K562 (cell line): ENCODE data around the gene C1orf74. TPM values are rescaled to one million over a fixed set of nuclear protein-coding genes. Genes with fewer than 3 reads are reported as not detected.
A peak's percentile ranks its signal among the peaks of the same experiment; 100 is the strongest.

ENCODE experiments used
- FOXJ2 ChIP-seq: fragments of 200-800 bp; sonication (Bioruptor generic); IDR thresholded peaks from 2 replicates; pipeline ENCODE4 v1.6.1; 2016; ENCODE audit warnings: missing genetic modification characterization, missing compliant biosample characterization
- MXD1 ChIP-seq: fragments of 250-450 bp; sonication (Bioruptor Pico); IDR thresholded peaks from 2 replicates; pipeline ENCODE4 v1.8.0; 2021; ENCODE audit warnings: borderline replicate concordance, mild to moderate bottlenecking, moderate library complexity; ENCODE audit not compliant: poor library complexity, severe bottlenecking
- PML ChIP-seq: IDR thresholded peaks from 2 replicates; pipeline ENCODE4 v1.6.1; 2012; ENCODE audit warnings: low read length, inconsistent platforms
- RBM39 ChIP-seq: fragments of 200-400 bp; formaldehyde crosslinking; optimal IDR thresholded peaks from 2 replicates; pipeline ENCODE3; 2018; ENCODE audit warnings: low read depth, low read length
- SIN3A ChIP-seq, 2 experiments: fragments of 150-350 bp in 1 of 2; IDR thresholded peaks; 2 replicates each; pipeline ENCODE4 v1.6.1; 2011 to 2016; ENCODE audit warnings: borderline replicate concordance in 2 of 2, low read depth in 2 of 2, low read length in 2 of 2, mild to moderate bottlenecking in 2 of 2, moderate library complexity in 2 of 2; ENCODE audit not compliant: control insufficient read depth in 1 of 2
- TFAM ChIP-seq: fragments of 250-450 bp; sonication (Bioruptor Pico); conservative IDR thresholded peaks from 2 replicates; pipeline ENCODE4 v1.5.0; 2021; ENCODE audit warnings: mild to moderate bottlenecking, moderate library complexity
- TRIM28 ChIP-seq: fragments of 450-650 bp; IDR thresholded peaks from 2 replicates; pipeline ENCODE4 v1.6.1; 2017
- WHSC1 ChIP-seq: IDR thresholded peaks from one replicate; pipeline ENCODE4 v1.6.1; 2012; ENCODE audit warnings: low read length, control low read depth, inconsistent platforms
- YY1 ChIP-seq, 3 experiments: IDR thresholded peaks; 2 replicates each; pipeline ENCODE4 v1.6.1; 2011; ENCODE audit warnings: low read length in 2 of 3, mild to moderate bottlenecking in 2 of 3, moderate library complexity in 2 of 3, borderline replicate concordance in 1 of 3, control low read depth in 1 of 3, low read depth in 1 of 3; ENCODE audit not compliant: insufficient read depth in 3 of 3, insufficient replicate concordance in 2 of 3, control insufficient read depth in 1 of 3, insufficient read length in 1 of 3; ENCODE audit errors: extremely low read depth in 1 of 3
- ZNF12 ChIP-seq: sonication (generic); formaldehyde crosslinking; IDR thresholded peaks from 2 replicates; pipeline ENCODE4 v1.4.0; 2020; ENCODE audit warnings: mild to moderate bottlenecking, missing genetic modification reagents
- ZNF384 ChIP-seq: IDR thresholded peaks from 2 replicates; pipeline ENCODE4 v1.6.1; 2012; ENCODE audit warnings: low read depth, low read length, improper control_type of control experiment
- ZNF76 ChIP-seq: fragments of 250-450 bp; sonication (Bioruptor Pico); IDR thresholded peaks from 2 replicates; pipeline ENCODE4 v1.4.0; 2020; ENCODE audit warnings: mild to moderate bottlenecking, moderate library complexity, borderline replicate concordance
- polyA plus RNA-seq, 8 experiments: library from polyadenylated mRNA; depleted of rRNA in 4 of 8; stranded (reverse) in 5 of 8; unstranded in 3 of 8; fragments of >200 nt; fragmentation: Nextera tagmentation in 2 of 8; fragmentation: Illumina TruSeq in 1 of 8; extraction: Ambion mirVana in 2 of 8; extraction: Trizol in 1 of 8; gene quantifications; 2 replicates each; pipeline versions ENCODE4 v1.2.1 to v1.2.3, GENCODE V29; 2011 to 2014; ENCODE audit warnings: inconsistent platforms in 1 of 8, missing spikeins in 1 of 8
- total RNA-seq, 7 experiments: library from RNA; depleted of rRNA in 6 of 7; stranded (reverse); fragments of >200 nt in 6 of 7; fragmentation: Illumina TruSeq in 2 of 7; extraction: Trizol in 2 of 7; gene quantifications; 2 replicates each; pipeline versions ENCODE4 v1.2.1 to v1.2.3, GENCODE V29; 2011 to 2021; ENCODE audit warnings: low replicate concordance in 1 of 7
- TF ChIP-seq, protein P1 (sequence below), 2 experiments: fragments of 200-800 bp in 1 of 2; sonication (Bioruptor generic) in 1 of 2; sonication (generic) in 1 of 2; formaldehyde crosslinking in 1 of 2; IDR thresholded peaks in 1 of 2; conservative IDR thresholded peaks in 1 of 2; 2 replicates each; pipeline versions ENCODE4 v1.5.0 to v1.6.1; 2016 to 2020; ENCODE audit warnings: missing compliant biosample characterization in 1 of 2, missing genetic modification characterization in 1 of 2, missing genetic modification reagents in 1 of 2
- TF ChIP-seq, protein P2 (sequence below): sonication (generic); formaldehyde crosslinking; IDR thresholded peaks from 2 replicates; pipeline ENCODE4 v1.8.0; 2022; ENCODE audit warnings: mild to moderate bottlenecking, missing genetic modification reagents
- TF ChIP-seq, protein P3 (sequence below): sonication (generic); formaldehyde crosslinking; IDR thresholded peaks from 2 replicates; pipeline ENCODE4 v1.8.0; 2023; ENCODE audit warnings: mild to moderate bottlenecking, missing genetic modification reagents

The C1orf74 gene
- total and polyA plus RNA-seq, 9 of the 15 experiments (the other 6 are each of a cell fraction or from before 2014, with no cell fraction given), result 4.0 to 7.6 (median 5.7) TPM

DNA sequence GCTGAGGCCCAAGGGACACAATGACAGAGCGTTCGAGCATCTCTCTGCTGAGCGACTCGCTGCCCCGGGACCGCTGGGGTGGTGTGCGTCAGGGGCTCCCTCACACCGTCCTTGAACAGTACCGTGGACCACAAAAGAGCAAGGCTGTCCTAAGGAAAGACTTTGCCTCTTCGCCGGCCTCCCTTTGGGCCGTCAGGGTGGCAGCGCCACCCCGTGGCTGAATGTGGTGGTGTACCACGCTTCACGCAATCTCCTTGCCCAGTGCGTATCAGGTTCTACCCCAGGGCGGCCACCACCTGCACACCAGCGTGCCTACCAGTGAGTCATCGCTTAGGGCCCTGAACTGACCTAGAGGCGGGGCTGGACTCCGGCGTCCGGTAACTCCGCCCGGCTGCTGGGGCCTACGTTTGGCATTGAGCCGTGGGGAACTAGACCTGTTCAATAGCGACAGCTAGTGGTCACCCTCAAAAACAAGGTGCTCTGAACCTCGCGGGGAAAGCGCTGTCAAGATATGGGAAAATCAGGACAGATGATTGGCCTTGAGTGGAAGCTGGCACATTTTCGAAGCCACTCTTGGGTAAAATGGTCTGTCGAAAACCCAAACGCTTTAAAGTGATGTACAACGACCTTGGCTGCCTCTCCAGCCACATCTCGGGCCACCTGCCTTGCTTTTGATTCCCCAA is 36.6 kb downstream of the C1orf74 start (continued):
- TF ChIP-seq MXD1 (CRISPR knock-in tag), result no peak
- TF ChIP-seq, protein P1, sequence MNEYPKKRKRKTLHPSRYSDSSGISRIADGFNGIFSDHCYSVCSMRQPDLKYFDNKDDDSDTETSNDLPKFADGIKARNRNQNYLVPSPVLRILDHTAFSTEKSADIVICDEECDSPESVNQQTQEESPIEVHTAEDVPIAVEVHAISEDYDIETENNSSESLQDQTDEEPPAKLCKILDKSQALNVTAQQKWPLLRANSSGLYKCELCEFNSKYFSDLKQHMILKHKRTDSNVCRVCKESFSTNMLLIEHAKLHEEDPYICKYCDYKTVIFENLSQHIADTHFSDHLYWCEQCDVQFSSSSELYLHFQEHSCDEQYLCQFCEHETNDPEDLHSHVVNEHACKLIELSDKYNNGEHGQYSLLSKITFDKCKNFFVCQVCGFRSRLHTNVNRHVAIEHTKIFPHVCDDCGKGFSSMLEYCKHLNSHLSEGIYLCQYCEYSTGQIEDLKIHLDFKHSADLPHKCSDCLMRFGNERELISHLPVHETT (CRISPR knock-in tag; conservative IDR thresholded peaks at IDR 0.05 in 1 of 2, IDR thresholded peaks at IDR 0.05 in 1 of 2), result no peak
- 0 out of 2 replicates have a peak, but pooled peaks have one; percentile 29 for TF ChIP-seq ZNF12 (CRISPR knock-in tag)
- no peak for TF ChIP-seq SIN3A (IDR thresholded peaks at IDR 0.05; ENCODE audit: borderline replicate concordance in 2 of 2, control insufficient read depth in 1 of 2, low read depth in 2 of 2, low read length in 2 of 2)
- no peak for TF ChIP-seq WHSC1
- TF ChIP-seq YY1 (IDR thresholded peaks at IDR 0.05; ENCODE audit: borderline replicate concordance in 1 of 3, control insufficient read depth in 1 of 3, extremely low read depth in 1 of 3, insufficient read depth in 3 of 3, insufficient read length in 1 of 3, insufficient replicate concordance in 2 of 3, low read depth in 1 of 3, low read length in 2 of 3), result peak in 1 of 3 experiments; percentile 55
- peak; percentile 37 for TF ChIP-seq RBM39
- no peak for TF ChIP-seq TFAM (CRISPR knock-in tag)
- TF ChIP-seq FOXJ2 (tag), result no peak
- TF ChIP-seq, protein P2, sequence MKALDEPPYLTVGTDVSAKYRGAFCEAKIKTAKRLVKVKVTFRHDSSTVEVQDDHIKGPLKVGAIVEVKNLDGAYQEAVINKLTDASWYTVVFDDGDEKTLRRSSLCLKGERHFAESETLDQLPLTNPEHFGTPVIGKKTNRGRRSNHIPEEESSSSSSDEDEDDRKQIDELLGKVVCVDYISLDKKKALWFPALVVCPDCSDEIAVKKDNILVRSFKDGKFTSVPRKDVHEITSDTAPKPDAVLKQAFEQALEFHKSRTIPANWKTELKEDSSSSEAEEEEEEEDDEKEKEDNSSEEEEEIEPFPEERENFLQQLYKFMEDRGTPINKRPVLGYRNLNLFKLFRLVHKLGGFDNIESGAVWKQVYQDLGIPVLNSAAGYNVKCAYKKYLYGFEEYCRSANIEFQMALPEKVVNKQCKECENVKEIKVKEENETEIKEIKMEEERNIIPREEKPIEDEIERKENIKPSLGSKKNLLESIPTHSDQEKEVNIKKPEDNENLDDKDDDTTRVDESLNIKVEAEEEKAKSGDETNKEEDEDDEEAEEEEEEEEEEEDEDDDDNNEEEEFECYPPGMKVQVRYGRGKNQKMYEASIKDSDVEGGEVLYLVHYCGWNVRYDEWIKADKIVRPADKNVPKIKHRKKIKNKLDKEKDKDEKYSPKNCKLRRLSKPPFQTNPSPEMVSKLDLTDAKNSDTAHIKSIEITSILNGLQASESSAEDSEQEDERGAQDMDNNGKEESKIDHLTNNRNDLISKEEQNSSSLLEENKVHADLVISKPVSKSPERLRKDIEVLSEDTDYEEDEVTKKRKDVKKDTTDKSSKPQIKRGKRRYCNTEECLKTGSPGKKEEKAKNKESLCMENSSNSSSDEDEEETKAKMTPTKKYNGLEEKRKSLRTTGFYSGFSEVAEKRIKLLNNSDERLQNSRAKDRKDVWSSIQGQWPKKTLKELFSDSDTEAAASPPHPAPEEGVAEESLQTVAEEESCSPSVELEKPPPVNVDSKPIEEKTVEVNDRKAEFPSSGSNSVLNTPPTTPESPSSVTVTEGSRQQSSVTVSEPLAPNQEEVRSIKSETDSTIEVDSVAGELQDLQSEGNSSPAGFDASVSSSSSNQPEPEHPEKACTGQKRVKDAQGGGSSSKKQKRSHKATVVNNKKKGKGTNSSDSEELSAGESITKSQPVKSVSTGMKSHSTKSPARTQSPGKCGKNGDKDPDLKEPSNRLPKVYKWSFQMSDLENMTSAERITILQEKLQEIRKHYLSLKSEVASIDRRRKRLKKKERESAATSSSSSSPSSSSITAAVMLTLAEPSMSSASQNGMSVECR (CRISPR knock-in tag), result no peak; the same call in 1 of the 2 replicates
- TF ChIP-seq ZNF384, result no peak
- no peak for TF ChIP-seq PML
- TF ChIP-seq TRIM28, result no peak; the same call in 1 of the 2 replicates
- peak; percentile 79; the same call in 1 of the 2 replicates for TF ChIP-seq ZNF76 (CRISPR knock-in tag)
- TF ChIP-seq, protein P3, sequence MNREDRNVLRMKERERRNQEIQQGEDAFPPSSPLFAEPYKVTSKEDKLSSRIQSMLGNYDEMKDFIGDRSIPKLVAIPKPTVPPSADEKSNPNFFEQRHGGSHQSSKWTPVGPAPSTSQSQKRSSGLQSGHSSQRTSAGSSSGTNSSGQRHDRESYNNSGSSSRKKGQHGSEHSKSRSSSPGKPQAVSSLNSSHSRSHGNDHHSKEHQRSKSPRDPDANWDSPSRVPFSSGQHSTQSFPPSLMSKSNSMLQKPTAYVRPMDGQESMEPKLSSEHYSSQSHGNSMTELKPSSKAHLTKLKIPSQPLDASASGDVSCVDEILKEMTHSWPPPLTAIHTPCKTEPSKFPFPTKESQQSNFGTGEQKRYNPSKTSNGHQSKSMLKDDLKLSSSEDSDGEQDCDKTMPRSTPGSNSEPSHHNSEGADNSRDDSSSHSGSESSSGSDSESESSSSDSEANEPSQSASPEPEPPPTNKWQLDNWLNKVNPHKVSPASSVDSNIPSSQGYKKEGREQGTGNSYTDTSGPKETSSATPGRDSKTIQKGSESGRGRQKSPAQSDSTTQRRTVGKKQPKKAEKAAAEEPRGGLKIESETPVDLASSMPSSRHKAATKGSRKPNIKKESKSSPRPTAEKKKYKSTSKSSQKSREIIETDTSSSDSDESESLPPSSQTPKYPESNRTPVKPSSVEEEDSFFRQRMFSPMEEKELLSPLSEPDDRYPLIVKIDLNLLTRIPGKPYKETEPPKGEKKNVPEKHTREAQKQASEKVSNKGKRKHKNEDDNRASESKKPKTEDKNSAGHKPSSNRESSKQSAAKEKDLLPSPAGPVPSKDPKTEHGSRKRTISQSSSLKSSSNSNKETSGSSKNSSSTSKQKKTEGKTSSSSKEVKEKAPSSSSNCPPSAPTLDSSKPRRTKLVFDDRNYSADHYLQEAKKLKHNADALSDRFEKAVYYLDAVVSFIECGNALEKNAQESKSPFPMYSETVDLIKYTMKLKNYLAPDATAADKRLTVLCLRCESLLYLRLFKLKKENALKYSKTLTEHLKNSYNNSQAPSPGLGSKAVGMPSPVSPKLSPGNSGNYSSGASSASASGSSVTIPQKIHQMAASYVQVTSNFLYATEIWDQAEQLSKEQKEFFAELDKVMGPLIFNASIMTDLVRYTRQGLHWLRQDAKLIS (CRISPR knock-in tag), result no peak; the same call in 1 of the 2 replicates
